ENCODE data around the gene RIN3.
"Not testable (repeated sequence)": the region's sequence is repeated elsewhere in the genome, so short reads cannot be mapped to it uniquely, and the experiment has no call there.

The RIN3 gene

DNA sequence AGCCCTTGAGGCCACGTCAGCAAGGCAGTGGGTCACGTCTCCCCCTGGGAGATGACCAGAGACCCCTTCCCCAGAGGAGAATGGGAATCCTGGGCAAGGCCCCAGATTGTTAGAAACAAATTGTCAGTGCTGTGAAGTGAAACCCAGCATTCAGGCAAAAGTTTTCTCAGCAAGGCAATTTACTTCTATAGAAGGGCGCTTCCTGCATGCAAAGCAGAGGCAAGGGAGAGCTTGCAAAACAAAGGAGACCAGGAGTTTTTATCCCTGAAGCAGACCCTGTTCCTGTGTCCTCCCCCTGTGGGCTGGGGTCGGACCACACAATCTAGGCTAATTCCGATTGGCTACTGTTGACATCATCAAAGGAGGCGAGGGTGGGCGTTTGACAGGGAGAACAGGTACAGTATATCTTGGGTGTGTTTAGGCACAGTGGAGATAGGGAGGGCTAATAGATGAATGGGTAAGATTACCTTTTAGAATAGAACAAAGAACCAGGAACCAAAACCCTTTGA lies 114.2 kb downstream of the RIN3 start:
- no peak for DNase-seq (ENCODE audit: low read depth, low spot score)

DNA sequence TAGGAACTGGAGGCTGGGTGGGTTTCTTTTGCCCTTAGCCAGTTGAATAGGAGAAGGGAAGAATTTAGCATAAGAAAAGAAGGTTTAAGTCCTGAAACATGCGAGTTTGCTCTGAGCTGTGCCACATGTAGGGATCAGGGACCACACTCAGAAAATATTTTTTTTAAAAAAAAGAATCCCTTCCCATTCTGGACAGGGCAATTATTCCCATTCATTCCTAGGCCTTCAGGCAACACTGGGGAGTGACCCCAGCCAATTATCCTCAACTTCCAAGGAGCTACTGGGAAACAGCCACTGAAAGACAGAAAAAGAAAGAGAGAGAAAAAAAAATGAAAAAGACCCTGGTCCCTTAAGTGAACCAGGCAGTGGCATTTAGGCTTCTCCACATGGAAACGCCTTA lies 115.1 kb downstream of the RIN3 start:
- no peak for DNase-seq (ENCODE audit: low read depth, low spot score)

GRCh38 chr14:92630367-92630766 lies 116.8 kb downstream of the RIN3 start:
- no peak for DNase-seq (ENCODE audit: low read depth, low spot score)

DNA sequence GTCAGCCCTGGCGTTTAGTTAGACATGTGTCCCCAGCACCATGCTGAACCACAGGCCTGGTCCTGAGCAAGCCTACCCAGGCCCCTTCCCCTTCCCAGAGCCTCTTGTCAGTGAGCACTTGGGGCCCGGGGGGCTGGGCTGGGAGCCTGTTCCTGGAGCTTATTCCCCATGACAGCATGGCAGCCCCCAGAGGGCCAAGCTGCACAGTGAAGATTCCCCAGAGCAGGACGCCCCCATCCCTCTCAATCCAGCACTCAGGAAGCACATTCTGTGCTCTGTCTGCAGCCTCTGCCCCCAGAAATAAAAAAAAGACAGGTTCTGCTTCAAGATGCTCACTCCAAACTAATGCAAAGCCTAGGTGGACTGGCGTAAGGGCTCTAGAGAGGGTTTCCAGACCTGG lies 117.5 kb downstream of the RIN3 start:
- no peak for DNase-seq (ENCODE audit: low read depth, low spot score)

DNA sequence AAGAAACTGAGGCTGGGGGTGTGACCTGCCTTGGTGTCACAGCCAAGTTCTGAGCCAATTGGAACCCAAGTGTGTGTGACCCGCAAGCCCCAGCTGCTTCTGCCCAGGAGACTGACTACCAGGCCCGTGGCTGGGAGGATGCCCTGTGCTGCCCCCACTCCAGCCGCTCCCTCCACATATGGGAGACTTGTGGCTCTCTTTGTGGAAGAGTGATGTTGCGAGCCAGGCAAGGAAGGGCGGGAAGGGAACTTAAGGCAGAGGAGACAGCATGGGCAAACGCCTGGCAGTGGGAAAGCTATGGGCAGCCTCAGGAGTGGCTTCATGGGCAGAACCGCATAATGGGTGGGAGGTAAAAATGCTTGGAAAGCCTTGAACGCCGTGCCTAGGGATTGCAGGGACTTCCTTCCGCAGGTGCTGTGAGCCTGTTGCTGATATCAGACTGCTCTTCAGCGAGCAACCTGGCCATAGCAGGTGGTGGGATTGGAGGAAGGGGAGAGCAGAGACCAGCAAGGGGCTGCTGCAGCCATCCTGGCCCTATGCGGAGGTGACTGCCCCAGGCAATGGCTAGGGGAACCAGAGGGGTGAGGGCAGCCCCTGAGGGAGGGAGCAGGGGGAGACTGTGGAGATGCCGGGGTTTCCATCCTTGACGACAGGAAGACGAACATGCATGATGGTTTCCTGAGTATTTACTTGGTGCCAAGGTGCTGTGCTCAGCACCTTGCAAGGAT lies 119.1 kb downstream of the RIN3 start:
- DNase-seq (ENCODE audit: low read depth, low spot score): no peak

DNA sequence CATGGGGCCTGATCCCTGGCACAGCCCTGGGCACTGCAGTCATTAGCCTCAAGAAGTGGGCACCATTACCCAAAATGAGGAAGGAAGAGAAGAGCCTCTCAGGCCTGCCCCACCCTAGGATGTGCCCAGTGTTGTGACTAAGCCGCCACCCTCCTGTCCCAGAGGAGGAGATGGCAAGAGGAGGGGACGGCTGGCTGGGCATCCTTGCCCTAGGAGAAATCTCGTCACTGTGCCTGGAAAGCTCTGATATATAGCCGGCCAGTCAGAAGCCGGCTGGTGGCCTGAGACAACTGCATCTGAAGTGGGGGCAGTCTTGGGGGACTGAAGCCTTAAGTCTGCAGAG lies 119.7 kb downstream of the RIN3 start:
- no peak for DNase-seq (ENCODE audit: low read depth, low spot score)

DNA sequence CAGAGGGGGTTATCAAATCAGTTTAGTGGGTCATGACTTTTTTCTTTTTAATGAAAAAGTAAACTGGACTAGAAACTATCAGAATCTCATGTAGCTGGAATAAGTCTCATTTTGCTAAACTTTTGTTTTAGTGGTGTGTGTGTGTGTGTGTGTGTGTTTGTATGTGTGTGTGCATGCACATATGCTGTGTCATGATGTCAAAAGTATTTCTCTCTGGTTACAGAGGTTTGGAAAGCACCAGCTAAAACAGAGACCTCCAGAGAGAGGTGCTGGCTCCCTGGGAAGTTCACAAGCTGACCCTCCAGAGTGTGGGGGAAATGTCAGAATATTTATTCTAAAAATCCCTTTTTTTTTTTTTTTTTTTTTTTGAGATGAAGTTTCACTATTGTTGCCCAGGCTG lies 120.1 kb downstream of the RIN3 start:
- no peak for DNase-seq (ENCODE audit: low read depth, low spot score)

GRCh38 chr14:92635031-92635430 lies 121.5 kb downstream of the RIN3 start:
- no peak for DNase-seq (ENCODE audit: low read depth, low spot score)

- no peak for DNase-seq (ENCODE audit: low read depth, low spot score)
These were observed 122.3 kb downstream of the RIN3 start for GRCh38 chr14:92635896-92636295.

DNA sequence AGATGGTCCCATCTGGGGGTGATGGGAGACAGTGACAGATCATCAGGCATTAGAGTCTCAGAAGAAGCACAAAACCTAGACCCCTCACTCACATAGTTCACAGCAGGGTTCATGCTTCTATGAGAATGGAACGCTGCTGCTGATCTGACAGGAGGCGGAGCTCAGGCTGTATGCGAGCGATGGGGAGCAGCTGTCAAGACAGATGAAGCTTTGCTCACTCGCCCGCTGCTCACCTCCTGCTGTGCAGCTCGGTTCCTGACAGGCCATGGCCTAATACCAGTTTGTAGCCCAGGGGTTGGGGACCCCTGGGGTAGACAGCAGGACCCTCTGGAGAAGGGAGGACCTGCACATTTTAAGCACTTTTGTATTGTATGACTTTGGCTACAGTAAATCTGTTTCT lies 123.6 kb downstream of the RIN3 start:
- no peak for DNase-seq (ENCODE audit: low read depth, low spot score)

DNA sequence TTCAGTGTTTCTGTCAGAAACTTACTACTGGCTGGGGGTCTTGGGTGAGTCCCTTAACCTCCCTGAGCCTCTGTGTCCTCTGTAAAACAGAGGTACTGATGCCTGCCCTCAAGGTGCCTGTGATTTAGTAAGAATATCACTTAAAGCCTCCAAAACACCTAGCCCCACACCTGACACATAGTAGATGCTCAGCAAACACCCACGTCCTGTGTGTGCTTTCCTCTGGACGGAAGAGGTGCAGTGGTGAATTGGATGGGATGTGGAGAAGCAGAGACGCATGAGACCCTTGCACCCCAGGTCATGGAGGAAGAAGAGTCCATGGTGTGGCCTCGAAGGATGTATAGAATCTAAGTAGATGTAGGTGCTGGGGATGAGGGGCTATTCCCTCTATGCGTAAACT lies 124.3 kb downstream of the RIN3 start:
- DNase-seq (ENCODE audit: low read depth, low spot score): no peak

- no peak for DNase-seq (ENCODE audit: low read depth, low spot score)
These were observed 124.7 kb downstream of the RIN3 start for GRCh38 chr14:92638266-92638665.

DNA sequence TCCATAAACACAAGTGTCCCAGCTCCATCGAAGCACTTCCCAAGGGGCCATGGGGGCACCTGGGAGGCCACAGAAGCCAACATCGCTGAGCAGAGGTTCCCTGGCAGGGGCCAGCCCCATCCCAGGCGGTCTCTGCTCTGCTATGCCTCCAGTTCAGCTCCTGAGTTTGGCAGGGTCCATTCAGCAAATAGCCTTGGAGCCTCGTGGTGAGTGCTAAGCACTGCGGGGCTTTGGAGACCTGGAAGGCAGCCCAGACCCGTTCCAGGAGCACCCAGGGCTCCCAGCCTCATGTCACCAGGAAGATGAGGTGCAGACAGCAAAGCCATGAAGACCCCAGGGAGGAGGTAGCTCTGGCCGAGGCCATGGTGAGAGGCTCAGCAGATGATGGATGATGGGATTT lies 125.3 kb downstream of the RIN3 start:
- no peak for DNase-seq (ENCODE audit: low read depth, low spot score)

GRCh38 chr14:92639472-92640117 lies 126.0 kb downstream of the RIN3 start:
- not testable (repeated sequence) for DNase-seq (ENCODE audit: low read depth, low spot score)

DNA sequence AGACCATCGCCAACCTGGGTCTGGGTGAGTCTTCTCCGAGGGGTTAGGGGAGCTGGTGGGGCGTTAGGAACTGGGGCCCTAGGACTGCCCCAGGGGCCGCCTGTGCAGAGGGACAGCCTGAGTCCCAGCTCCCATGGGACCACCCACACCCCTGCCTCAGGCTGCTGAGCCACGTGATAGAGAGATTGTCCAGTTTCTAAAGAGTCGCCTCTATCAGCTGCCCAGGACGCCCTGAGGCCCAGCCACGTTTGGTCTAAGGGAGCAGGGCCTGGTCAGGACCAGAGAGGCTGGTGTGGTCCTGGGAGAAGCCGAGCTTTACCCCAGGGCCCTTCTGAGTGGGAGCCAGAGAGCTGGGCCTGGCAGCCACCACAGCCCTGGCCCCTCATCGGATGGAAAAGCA lies 127.7 kb downstream of the RIN3 start:
- DNase-seq (ENCODE audit: low read depth, low spot score): no peak

DNA sequence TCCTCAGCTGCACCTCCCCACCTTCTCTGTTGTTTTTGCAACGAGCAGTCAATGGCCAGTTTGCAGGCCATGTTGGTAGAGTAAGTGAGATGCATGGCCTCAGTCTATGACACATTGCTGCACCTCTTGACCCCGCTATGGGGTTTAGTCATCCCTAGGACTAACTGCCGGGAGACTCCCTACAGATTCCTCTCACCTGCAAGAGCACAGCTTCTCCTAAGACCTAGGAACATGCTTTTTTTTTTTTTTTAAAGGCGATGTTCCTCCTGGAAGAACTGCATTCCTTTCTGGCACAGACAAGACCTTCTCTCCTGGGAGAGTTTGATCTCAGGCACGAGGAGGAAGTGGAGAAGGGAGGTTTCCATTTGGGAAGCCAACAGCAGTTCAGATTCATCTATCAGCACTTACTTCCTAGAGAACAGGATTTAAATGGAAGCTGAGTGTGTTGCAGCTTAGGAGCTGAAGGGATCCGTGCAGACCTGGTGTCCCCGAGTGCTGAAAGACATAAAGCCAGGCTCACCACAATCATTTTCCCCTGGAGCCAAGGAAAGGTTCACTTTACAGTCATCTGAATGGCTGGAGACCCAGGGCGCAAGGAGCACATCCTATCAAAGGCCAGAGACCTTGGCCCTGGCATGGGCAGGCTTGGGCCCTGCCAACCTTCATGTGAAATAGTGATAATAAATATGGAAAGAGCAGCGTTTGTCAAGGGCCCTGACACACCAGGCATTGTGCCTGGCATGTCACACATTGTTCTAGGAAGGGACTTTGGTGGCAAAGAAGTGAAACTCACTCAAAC lies 130.8 kb downstream of the RIN3 start:
- no peak for DNase-seq (ENCODE audit: low read depth, low spot score)

DNA sequence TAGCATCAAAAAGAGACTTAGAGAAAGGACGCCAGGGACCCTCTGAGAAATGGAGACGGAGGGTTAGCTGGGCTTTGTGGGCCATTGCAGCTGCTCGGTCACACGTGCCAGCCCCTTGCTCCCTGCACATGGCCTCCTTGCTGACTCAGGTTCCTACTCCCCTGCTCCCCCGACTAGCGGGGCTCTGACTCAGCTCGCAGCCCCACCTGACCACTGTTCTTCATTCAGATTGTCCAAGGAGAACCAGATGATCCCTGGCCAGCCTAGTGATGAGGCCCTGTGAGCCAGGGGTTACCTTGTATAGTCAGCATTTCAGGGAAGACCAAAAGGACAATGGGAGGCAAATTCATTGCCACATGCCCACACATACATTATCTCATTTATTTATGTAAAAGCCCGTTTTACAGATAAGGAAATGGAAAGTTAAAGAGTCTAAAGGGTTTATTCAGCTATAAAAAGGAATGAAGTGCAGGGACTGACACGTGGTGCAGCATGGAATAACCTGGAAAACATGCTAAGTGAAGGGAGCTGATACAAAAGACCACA lies 131.5 kb downstream of the RIN3 start:
- no peak for DNase-seq (ENCODE audit: low read depth, low spot score)

DNA sequence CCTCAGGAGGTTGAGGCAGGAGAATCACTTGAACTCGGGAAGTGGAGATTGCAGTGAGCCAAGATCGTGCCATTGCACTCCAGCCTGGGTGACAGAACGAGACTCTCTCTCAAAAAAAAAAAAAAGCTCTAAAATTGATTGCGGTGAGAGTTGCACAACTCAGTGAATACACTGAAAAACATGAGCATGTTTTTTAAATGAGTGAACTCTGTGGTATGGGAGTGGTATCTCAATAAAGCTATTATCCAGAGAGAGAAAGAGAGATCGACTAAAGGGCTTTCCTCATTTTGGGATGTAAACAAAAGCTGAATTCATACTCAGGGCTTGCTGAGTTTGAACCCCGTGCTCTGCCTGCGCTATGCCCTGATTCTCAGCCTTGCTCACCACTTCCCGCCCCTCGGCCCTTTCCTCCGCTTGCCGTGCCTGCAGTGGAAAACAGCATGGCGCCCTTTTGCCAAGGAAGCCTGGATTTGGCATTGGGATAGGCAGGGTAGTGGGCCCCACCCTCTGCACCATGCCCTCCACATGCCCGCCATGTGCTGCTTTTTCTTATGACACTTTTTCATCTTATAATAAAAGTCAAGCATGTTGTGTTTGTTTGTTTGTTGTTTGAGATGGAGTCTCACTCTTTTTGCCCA lies 132.4 kb downstream of the RIN3 start:
- DNase-seq (ENCODE audit: low read depth, low spot score): no peak

GRCh38 chr14:92646952-92647796 lies 133.6 kb downstream of the RIN3 start:
- no peak for DNase-seq (ENCODE audit: low read depth, low spot score)

DNA sequence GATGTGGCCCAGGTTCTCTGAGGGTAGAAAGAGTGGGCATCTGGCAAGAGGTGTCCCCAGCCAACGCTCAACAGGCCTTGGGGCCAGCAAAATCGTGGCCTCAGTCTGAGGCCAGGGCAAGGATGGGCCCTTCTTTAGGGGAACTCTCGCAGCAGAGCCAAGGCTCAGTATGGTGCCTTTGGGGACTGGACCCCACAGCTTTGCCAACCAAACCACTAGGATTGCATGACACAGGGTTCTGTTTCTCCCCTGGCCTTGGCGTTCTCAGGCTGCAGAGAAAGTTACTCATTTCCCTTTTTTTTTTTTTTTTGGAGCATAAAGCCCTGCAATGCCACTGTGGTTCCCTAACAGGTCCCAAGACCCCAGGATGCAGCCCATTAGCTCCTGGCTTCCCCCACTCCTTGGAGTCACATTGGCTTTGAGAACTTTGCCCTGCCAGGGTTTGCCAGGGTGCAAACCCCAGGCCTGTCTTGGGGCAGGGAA lies 134.3 kb downstream of the RIN3 start:
- no peak for DNase-seq (ENCODE audit: low read depth, low spot score)

GRCh38 chr14:92649066-92649465 lies 135.5 kb downstream of the RIN3 start:
- no peak for DNase-seq (ENCODE audit: low read depth, low spot score)
